OCI-LY7 (cell line): ENCODE results near the gene ZMYND11. TPM values are rescaled to one million over a fixed set of nuclear protein-coding genes. Genes with fewer than 3 reads are reported as not detected.

Experiments used
- BruUV-seq: library from RNA; stranded (reverse); fragments of 400-500 nt; replicated peaks from 2 replicates; lab custom pipeline; 2021; lab: Mats Ljungman, UMichigan
- CTCF ChIA-PET: fragments of 300-600 bp; sonication (Branson Sonifier 250); formaldehyde crosslinking; loops from one replicate; lab custom pipeline; 2022; ENCODE audit warnings: antibody characterized with exemption; ENCODE audit not compliant: unreplicated experiment; lab: Charles Lee
- POLR2A ChIA-PET: fragments of 300-600 bp; sonication (Branson Sonifier 250); formaldehyde crosslinking; loops from one replicate; lab custom pipeline; 2022; ENCODE audit warnings: antibody characterized with exemption; lab: Charles Lee
- DNase-seq: peaks from one replicate; pipeline ENCODE4 v3.0.0-alpha.2; 2015; ENCODE audit warnings: low spot score
- H2AFZ ChIP-seq: fragments of 200-600 bp; sonication (generic), shearing (Covaris generic); 2 replicates; pipeline ENCODE4 v1.6.1; 2014; ENCODE audit warnings: mild to moderate bottlenecking, antibody characterized with exemption, low read length, moderate library complexity
- H3K27ac ChIP-seq: fragments of 200-600 bp; sonication (generic); 2 replicates; pipeline ENCODE4 v1.5.1; 2014; ENCODE audit warnings: mixed run types, low read depth, mild to moderate bottlenecking, moderate library complexity, low read length, inconsistent platforms; ENCODE audit not compliant: poor library complexity, severe bottlenecking
- H3K36me3 ChIP-seq: fragments of 200-600 bp; sonication (generic); 2 replicates; pipeline ENCODE4 v1.6.1; 2014; ENCODE audit warnings: mild to moderate bottlenecking, antibody characterized with exemption, low read length, moderate library complexity, mixed read lengths; ENCODE audit not compliant: insufficient read depth
- H3K4me1 ChIP-seq: fragments of 200-600 bp; sonication (generic); 2 replicates; pipeline ENCODE4 v1.5.1; 2014; ENCODE audit warnings: mild to moderate bottlenecking, low read length; ENCODE audit not compliant: insufficient read depth, poor library complexity, severe bottlenecking
- H3K4me2 ChIP-seq: fragments of 200-600 bp; sonication (generic); 2 replicates; pipeline ENCODE4 v1.6.1; 2014; ENCODE audit warnings: mild to moderate bottlenecking, low read length
- H3K4me3 ChIP-seq: fragments of 200-600 bp; sonication (generic); 2 replicates; pipeline ENCODE4 v1.5.1; 2014; ENCODE audit warnings: mild to moderate bottlenecking, low read depth, low read length; ENCODE audit not compliant: poor library complexity, severe bottlenecking
- H3K79me2 ChIP-seq: fragments of 200-600 bp; sonication (generic); 2 replicates; pipeline ENCODE4 v1.6.1; 2016; ENCODE audit warnings: low read depth, mild to moderate bottlenecking, low read length, moderate library complexity, mixed read lengths; ENCODE audit not compliant: insufficient read depth
- H3K9me2 ChIP-seq: fragments of 200-600 bp; sonication (generic); 2 replicates; pipeline ENCODE4 v1.6.1; 2016; ENCODE audit warnings: mild to moderate bottlenecking, low read length, mixed read lengths; ENCODE audit not compliant: insufficient read depth
- H3K9me3 ChIP-seq: fragments of 200-600 bp; sonication (generic); 2 replicates; pipeline ENCODE4 v1.6.1; 2014; ENCODE audit warnings: mild to moderate bottlenecking, mixed run types, low read length, mixed read lengths
- H4K20me1 ChIP-seq: fragments of 200-600 bp; sonication (generic); 2 replicates; pipeline ENCODE4 v1.6.1; 2014; ENCODE audit warnings: mild to moderate bottlenecking, antibody characterized with exemption, low read length, moderate library complexity, mixed read lengths; ENCODE audit not compliant: insufficient read depth
- EZH2phosphoT487 ChIP-seq: fragments of 200-600 bp; sonication (generic); IDR thresholded peaks from 2 replicates; pipeline ENCODE4 v1.6.1; 2018; ENCODE audit warnings: low read depth, borderline replicate concordance, mild to moderate bottlenecking, mixed run types, antibody characterized with exemption, low read length, moderate library complexity, mixed read lengths
- intact Hi-C: fragments of 100-400 bp; cut with micrococcal nuclease; formaldehyde crosslinking; loops from one replicate; pipeline ENCODE4 v1.10.0; 2022; ENCODE audit not compliant: unreplicated experiment
- total RNA-seq, 2 experiments: library from RNA; depleted of rRNA in 1 of 2; stranded (reverse); fragments of >200 nt in 1 of 2; shearing (Covaris generic) in 1 of 2; gene quantifications; 2 replicates each; pipeline ENCODE4 v1.2.3, GENCODE V29; 2014 to 2022
- TF ChIP-seq, protein P1 (sequence below): fragments of 200-600 bp; sonication (generic); conservative IDR thresholded peaks from 2 replicates; pipeline ENCODE4 v1.5.1; 2014; ENCODE audit warnings: mild to moderate bottlenecking, antibody characterized with exemption, low read length, moderate library complexity, mixed read lengths

The ZMYND11 gene
- total RNA-seq, 2 experiments from 2014 or later, result 4.0 to 5.5 TPM

DNA sequence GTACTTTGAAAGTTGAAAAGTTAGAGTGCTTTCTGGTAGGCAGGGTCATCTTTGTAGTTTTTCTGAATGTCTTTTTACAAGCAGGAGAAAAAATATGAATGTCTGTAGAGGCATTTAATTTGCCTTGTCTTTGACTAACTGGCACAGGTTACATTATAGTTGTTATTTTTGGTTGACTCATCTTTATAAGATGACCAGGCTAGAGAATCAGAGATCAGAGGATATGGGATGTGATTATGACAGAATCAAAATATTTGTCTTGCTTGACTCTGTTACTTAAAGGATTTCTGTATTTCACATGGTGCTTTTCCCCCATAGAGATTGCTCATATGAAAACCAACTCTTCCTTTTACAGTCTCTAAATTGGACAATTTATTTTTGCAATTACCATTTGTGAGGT is 2.4 kb downstream of the ZMYND11 start:
- no peak overlapping the region for H3K4me2 ChIP-seq
- H3K36me3 ChIP-seq, result no peaks in the 10 kb centered on the region
- H4K20me1 ChIP-seq, result peaks cover 12% of the 10 kb centered on the region
- H3K9me3 ChIP-seq, result no peaks in the 10 kb centered on the region
- H3K9me2 ChIP-seq, result no peaks in the 10 kb centered on the region
- TF ChIP-seq EZH2phosphoT487, result no peak
- TF ChIP-seq, protein P1, sequence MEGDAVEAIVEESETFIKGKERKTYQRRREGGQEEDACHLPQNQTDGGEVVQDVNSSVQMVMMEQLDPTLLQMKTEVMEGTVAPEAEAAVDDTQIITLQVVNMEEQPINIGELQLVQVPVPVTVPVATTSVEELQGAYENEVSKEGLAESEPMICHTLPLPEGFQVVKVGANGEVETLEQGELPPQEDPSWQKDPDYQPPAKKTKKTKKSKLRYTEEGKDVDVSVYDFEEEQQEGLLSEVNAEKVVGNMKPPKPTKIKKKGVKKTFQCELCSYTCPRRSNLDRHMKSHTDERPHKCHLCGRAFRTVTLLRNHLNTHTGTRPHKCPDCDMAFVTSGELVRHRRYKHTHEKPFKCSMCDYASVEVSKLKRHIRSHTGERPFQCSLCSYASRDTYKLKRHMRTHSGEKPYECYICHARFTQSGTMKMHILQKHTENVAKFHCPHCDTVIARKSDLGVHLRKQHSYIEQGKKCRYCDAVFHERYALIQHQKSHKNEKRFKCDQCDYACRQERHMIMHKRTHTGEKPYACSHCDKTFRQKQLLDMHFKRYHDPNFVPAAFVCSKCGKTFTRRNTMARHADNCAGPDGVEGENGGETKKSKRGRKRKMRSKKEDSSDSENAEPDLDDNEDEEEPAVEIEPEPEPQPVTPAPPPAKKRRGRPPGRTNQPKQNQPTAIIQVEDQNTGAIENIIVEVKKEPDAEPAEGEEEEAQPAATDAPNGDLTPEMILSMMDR, result no peak
- no peaks in the 10 kb centered on the region for H3K4me1 ChIP-seq
- CTCF ChIA-PET, result no interaction called here
- no peak for DNase-seq
- H3K79me2 ChIP-seq, result no peaks in the 10 kb centered on the region
- no peak overlapping the region for H3K4me3 ChIP-seq
- POLR2A ChIA-PET, result no interaction called here
- intact Hi-C loops, result no loop called here
- H2AFZ ChIP-seq, result no peak overlapping the region
- no TSS peak for BruUV-seq
- no peak overlapping the region for H3K27ac ChIP-seq

DNA sequence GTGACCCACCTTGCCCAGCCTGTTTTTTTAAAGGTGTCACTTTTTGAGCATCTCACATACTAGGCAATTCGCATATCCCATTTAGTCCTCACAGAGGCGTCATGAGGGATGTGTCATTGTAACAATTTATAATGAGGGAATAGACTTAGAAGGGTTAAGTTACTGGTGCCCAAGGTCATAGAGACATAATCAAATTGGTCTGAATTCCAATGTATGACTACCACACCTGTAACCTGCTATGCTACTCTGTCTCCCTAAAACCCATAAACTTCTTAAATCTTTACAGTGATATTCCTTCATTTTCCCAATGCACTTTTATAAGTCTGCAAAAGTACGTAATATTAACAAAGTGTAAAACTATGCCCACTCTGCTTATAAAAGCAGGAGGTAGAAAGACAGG is 7.1 kb downstream of the ZMYND11 start:
- no peak for DNase-seq
- TF ChIP-seq, protein P1, result no peak
- TF ChIP-seq EZH2phosphoT487, result no peak
- no TSS peak for BruUV-seq
- H3K4me3 ChIP-seq, result no peak overlapping the region
- H4K20me1 ChIP-seq, result peaks cover 6% of the 10 kb centered on the region
- CTCF ChIA-PET, result no interaction called here
- no peaks in the 10 kb centered on the region for H3K4me1 ChIP-seq
- POLR2A ChIA-PET, result no interaction called here
- H3K9me2 ChIP-seq, result no peaks in the 10 kb centered on the region
- H3K9me3 ChIP-seq, result no peaks in the 10 kb centered on the region
- no peak overlapping the region for H2AFZ ChIP-seq
- intact Hi-C loops, result no loop called here
- H3K36me3 ChIP-seq, result no peaks in the 10 kb centered on the region
- H3K27ac ChIP-seq, result no peak overlapping the region
- H3K4me2 ChIP-seq, result no peak overlapping the region
- H3K79me2 ChIP-seq, result no peaks in the 10 kb centered on the region

DNA sequence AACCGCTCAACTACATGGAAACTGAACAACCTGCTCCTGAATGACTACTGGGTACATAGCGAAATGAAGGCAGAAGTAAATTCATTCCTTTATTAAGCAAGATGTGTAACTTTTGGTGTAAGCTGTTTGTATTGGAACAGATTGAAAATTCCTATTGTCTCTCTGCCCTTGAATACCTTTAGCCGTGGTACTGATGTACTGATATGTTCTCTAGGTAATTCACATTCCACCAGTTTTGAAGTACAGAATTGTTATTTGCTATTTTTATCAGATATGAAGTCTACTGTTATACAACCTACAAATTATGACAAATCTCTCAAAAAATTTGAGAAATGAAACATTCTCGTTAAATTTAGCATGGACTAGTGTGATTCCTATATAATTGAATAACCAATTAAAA is 17.7 kb downstream of the ZMYND11 start:
- Histone ChIP-seq H3K4me2 (no peak overlapping the region), H3K9me2 (no peaks in the 10 kb centered on the region), H2AFZ (no peak overlapping the region), H3K9me3 (no peaks in the 10 kb centered on the region), H3K4me3 (no peak overlapping the region), H4K20me1 (no peaks in the 10 kb centered on the region), H3K4me1 (no peaks in the 10 kb centered on the region), H3K27ac (no peak overlapping the region), H3K36me3 (no peaks in the 10 kb centered on the region), H3K79me2 (no peaks in the 10 kb centered on the region)
- no TSS peak for BruUV-seq
- CTCF ChIA-PET, result no interaction called here
- POLR2A ChIA-PET, result no interaction called here
- intact Hi-C loops, result no loop called here
- no peak for DNase-seq
- no peak for TF ChIP-seq EZH2phosphoT487
- TF ChIP-seq, protein P1, result no peak
